HEK293 (cell line): Measurements from ENCODE around the gene GZF1.

Experiments used
- CTCF ChIA-PET: fragments of 350-600 bp; formaldehyde crosslinking; extraction: SDS; loops from one replicate; lab custom pipeline; 2021; ENCODE audit warnings: antibody characterized with exemption; lab: Yijun Ruan, JAX
- POLR2A ChIA-PET: fragments of 300-600 bp; formaldehyde crosslinking; extraction: SDS; loops from one replicate; lab custom pipeline; 2020; ENCODE audit warnings: antibody characterized with exemption, inconsistent platforms; lab: Yijun Ruan, JAX
- H3K27ac ChIP-seq: fragments of 200-500 bp; sonication (Bioruptor generic); 2 replicates; pipeline ENCODE4 v1.5.1; 2014; ENCODE audit warnings: low read depth, low read length, control low read depth, inconsistent platforms; ENCODE audit errors: extremely low read depth
- H3K36me3 ChIP-seq, 2 experiments: fragments of 200-500 bp in 1 of 2; sonication (Bioruptor generic) in 1 of 2; 1 replicate in 1 of 2; 2 replicates in 1 of 2; pipeline ENCODE4 v1.5.1; 2014 to 2017; ENCODE audit warnings: inconsistent platforms in 2 of 2, low read length in 2 of 2; ENCODE audit not compliant: control insufficient read depth in 2 of 2, insufficient read depth in 1 of 2
- H3K4me1 ChIP-seq: fragments of 200-500 bp; sonication (Bioruptor generic); 2 replicates; pipeline ENCODE4 v1.5.1; 2014; ENCODE audit warnings: mild to moderate bottlenecking, low read length, inconsistent platforms; ENCODE audit not compliant: control insufficient read depth, insufficient read depth
- H3K4me3 ChIP-seq: 2 replicates; pipeline ENCODE4 v1.5.1; 2011; ENCODE audit warnings: low read depth, mild to moderate bottlenecking, control low read depth, low read length, moderate library complexity
- H3K9me3 ChIP-seq: fragments of 200-500 bp; sonication (Bioruptor generic); 2 replicates; pipeline ENCODE4 v1.5.1; 2014; ENCODE audit warnings: low read depth, low read length, inconsistent platforms; ENCODE audit not compliant: control insufficient read depth, insufficient read depth
- EGR2 ChIP-seq: fragments of 450-650 bp; formaldehyde crosslinking; IDR thresholded peaks from 2 replicates; pipeline ENCODE4 v1.5.1; 2016; ENCODE audit warnings: low read depth, missing biosample characterization, missing genetic modification characterization
- MZF1 ChIP-seq: fragments of 450-650 bp; formaldehyde crosslinking; IDR thresholded peaks from 2 replicates; pipeline ENCODE4 v1.5.1; 2017; ENCODE audit warnings: missing biosample characterization, missing genetic modification characterization, borderline replicate concordance
- OVOL3 ChIP-seq: fragments of 450-650 bp; formaldehyde crosslinking; IDR thresholded peaks from 2 replicates; pipeline ENCODE4 v1.5.1; 2016; ENCODE audit warnings: missing biosample characterization, missing genetic modification characterization
- SCRT2 ChIP-seq: fragments of 450-650 bp; formaldehyde crosslinking; IDR thresholded peaks from 2 replicates; pipeline ENCODE4 v1.5.1; 2016; ENCODE audit warnings: missing biosample characterization, missing genetic modification characterization
- TCF7L2 ChIP-seq: IDR thresholded peaks from 2 replicates; pipeline ENCODE4 v1.6.1; 2011; ENCODE audit warnings: low read depth, mild to moderate bottlenecking, inconsistent platforms, low read length, moderate library complexity, borderline replicate concordance
- YY2 ChIP-seq: fragments of 450-650 bp; formaldehyde crosslinking; IDR thresholded peaks from 2 replicates; pipeline ENCODE4 v1.5.1; 2016; ENCODE audit warnings: missing biosample characterization, missing genetic modification characterization
- ZNF174 ChIP-seq: fragments of 450-650 bp; formaldehyde crosslinking; IDR thresholded peaks from 2 replicates; pipeline ENCODE4 v1.5.0; 2017; ENCODE audit warnings: missing biosample characterization, mild to moderate bottlenecking, missing genetic modification characterization
- ZNF214 ChIP-seq: fragments of 450-650 bp; formaldehyde crosslinking; IDR thresholded peaks from 2 replicates; pipeline ENCODE4 v1.5.1; 2017; ENCODE audit warnings: missing biosample characterization, mild to moderate bottlenecking, missing genetic modification characterization, borderline replicate concordance
- ZNF223 ChIP-seq: fragments of 450-650 bp; formaldehyde crosslinking; IDR thresholded peaks from 2 replicates; pipeline ENCODE4 v1.5.1; 2016; ENCODE audit warnings: missing biosample characterization, missing genetic modification characterization
- ZNF335 ChIP-seq: fragments of 450-650 bp; formaldehyde crosslinking; conservative IDR thresholded peaks from 2 replicates; pipeline ENCODE4 v1.5.1; 2016; ENCODE audit warnings: missing biosample characterization, missing genetic modification characterization
- ZNF629 ChIP-seq: fragments of 450-650 bp; formaldehyde crosslinking; IDR thresholded peaks from 2 replicates; pipeline ENCODE4 v1.5.1; 2017; ENCODE audit warnings: missing biosample characterization, missing genetic modification characterization
- ZNF654 ChIP-seq: fragments of 450-650 bp; formaldehyde crosslinking; IDR thresholded peaks from 2 replicates; pipeline ENCODE4 v1.5.1; 2016; ENCODE audit warnings: low read depth, missing biosample characterization, missing genetic modification characterization
- TF ChIP-seq, protein P1 (sequence below): fragments of 450-650 bp; IDR thresholded peaks from 2 replicates; pipeline ENCODE4 v1.5.1; 2018; ENCODE audit warnings: missing biosample characterization, mild to moderate bottlenecking, missing genetic modification characterization
- TF ChIP-seq, protein P2 (sequence below): fragments of 450-650 bp; formaldehyde crosslinking; IDR thresholded peaks from 2 replicates; pipeline ENCODE4 v1.5.1; 2016; ENCODE audit warnings: missing biosample characterization, missing genetic modification characterization
- TF ChIP-seq, protein P3 (sequence below): fragments of 450-650 bp; formaldehyde crosslinking; IDR thresholded peaks from 2 replicates; pipeline ENCODE4 v1.5.1; 2016; ENCODE audit warnings: missing biosample characterization, missing genetic modification characterization
- TF ChIP-seq, protein P4 (sequence below): fragments of 450-650 bp; formaldehyde crosslinking; IDR thresholded peaks from 2 replicates; pipeline ENCODE4 v1.5.1; 2016; ENCODE audit warnings: missing biosample characterization, missing genetic modification characterization, borderline replicate concordance

GZF1 gene

DNA sequence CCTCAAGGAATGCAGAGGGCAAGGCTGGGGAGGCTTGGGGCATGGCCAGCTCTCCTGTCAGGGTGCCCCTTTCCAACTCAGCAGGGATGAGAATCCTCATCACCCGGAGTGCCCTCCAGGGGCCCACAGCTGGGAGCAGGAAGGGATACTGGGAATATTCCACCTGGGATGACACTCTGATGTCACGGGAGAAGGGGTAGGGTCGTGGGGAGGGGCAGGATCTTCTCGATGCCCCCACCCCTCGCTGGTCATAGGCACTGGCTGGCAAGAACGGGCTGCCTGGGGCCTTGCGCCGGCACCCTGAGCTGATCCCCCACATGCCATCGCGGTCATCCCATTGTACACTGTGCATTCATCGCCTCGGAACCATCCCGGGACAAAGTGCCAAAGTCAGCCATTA, 22.0 kb upstream of the GZF1 start (continued):
- TF ChIP-seq, protein P1, sequence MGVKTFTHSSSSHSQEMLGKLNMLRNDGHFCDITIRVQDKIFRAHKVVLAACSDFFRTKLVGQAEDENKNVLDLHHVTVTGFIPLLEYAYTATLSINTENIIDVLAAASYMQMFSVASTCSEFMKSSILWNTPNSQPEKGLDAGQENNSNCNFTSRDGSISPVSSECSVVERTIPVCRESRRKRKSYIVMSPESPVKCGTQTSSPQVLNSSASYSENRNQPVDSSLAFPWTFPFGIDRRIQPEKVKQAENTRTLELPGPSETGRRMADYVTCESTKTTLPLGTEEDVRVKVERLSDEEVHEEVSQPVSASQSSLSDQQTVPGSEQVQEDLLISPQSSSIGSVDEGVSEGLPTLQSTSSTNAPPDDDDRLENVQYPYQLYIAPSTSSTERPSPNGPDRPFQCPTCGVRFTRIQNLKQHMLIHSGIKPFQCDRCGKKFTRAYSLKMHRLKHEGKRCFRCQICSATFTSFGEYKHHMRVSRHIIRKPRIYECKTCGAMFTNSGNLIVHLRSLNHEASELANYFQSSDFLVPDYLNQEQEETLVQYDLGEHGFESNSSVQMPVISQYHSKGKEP (tag by site-specific recombination), result no peak
- TF ChIP-seq ZNF223 (tag by site-specific recombination) (no peak), SCRT2 (tag by site-specific recombination) (no peak)
- TF ChIP-seq, protein P2, sequence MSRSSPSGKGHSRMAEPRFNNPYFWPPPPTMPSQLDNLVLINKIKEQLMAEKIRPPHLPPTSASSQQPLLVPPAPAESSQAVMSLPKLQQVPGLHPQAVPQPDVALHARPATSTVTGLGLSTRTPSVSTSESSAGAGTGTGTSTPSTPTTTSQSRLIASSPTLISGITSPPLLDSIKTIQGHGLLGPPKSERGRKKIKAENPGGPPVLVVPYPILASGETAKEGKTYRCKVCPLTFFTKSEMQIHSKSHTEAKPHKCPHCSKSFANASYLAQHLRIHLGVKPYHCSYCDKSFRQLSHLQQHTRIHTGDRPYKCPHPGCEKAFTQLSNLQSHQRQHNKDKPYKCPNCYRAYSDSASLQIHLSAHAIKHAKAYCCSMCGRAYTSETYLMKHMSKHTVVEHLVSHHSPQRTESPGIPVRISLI, result no peak

DNA sequence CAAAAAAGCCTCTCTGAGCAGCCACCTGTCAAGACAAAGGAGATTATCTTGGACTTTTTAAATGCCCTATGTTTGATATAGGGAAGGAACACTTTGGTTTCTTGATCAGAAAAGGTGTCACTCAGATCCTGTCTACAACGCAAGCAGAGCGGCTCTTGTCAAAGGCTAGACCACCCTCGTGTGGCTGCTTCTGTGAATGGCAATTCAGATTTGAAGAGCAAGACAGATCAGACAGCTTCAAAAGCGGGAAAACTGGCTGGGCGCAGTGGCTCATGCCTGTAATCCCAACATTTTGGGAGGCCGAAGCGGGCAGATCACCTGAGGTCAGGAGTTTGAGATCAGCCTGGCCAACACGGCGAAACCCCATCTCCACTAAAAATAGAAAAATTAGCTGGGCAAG, 21.5 kb upstream of the GZF1 start:
- no peak for TF ChIP-seq ZNF629 (tag by site-specific recombination)
- no peak for TF ChIP-seq OVOL3 (tag by site-specific recombination)
- TF ChIP-seq ZNF654 (tag by site-specific recombination), result peak; percentile 82
- TF ChIP-seq ZNF174 (tag by site-specific recombination), result no peak
- no peak for TF ChIP-seq MZF1 (tag by site-specific recombination)
- 0 out of 2 replicates have a peak, but pooled peaks have one; percentile 28 for TF ChIP-seq ZNF335 (tag by site-specific recombination)
- TF ChIP-seq, protein P3, sequence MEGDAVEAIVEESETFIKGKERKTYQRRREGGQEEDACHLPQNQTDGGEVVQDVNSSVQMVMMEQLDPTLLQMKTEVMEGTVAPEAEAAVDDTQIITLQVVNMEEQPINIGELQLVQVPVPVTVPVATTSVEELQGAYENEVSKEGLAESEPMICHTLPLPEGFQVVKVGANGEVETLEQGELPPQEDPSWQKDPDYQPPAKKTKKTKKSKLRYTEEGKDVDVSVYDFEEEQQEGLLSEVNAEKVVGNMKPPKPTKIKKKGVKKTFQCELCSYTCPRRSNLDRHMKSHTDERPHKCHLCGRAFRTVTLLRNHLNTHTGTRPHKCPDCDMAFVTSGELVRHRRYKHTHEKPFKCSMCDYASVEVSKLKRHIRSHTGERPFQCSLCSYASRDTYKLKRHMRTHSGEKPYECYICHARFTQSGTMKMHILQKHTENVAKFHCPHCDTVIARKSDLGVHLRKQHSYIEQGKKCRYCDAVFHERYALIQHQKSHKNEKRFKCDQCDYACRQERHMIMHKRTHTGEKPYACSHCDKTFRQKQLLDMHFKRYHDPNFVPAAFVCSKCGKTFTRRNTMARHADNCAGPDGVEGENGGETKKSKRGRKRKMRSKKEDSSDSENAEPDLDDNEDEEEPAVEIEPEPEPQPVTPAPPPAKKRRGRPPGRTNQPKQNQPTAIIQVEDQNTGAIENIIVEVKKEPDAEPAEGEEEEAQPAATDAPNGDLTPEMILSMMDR (tag by site-specific recombination), result peak; percentile 64
- TF ChIP-seq ZNF214 (tag by site-specific recombination), result no peak
- Histone ChIP-seq H3K36me3 (no peaks in the 10 kb centered on the region), H3K4me3 (no peak overlapping the region), H3K27ac (no peak overlapping the region), H3K4me1 (no peaks in the 10 kb centered on the region), H3K9me3 (no peaks in the 10 kb centered on the region)
- POLR2A ChIA-PET, result interaction anchor here (0.6 to 2.7 kb wide), 3 partner anchors 9 to 1018 kb away, joined by 4 to 10 read pairs (median 5); partner anchors contain the start of gene NXT1
- CTCF ChIA-PET, result interaction anchor here (0.6 to 4.9 kb wide), 29 partner anchors 9 to 1002 kb away, joined by 3 to 57 read pairs (median 5); no protein-coding TSS in a partner anchor

DNA sequence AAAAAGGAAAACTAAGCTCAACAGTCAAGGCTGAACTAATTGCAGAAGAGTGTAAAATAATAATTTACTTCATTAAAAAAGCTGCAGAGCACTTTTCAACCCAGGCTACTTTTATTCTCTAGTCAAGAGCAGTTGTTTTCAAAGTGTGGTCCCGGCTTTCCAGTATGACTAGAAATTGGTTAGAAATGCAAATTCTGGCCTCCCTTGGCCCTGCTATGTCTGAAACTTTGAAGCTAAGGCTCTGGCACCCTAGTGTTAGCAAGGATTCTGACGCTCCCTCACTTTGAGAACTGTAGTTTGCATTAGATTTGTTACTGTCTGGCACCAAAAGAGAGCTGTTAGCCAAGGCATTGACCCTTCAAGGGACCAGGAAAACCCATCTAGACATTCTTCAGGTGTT, 20.9 kb upstream of the GZF1 start:
- Histone ChIP-seq H3K27ac (no peak overlapping the region), H3K9me3 (no peaks in the 10 kb centered on the region), H3K36me3 (no peaks in the 10 kb centered on the region), H3K4me3 (no peak overlapping the region), H3K4me1 (no peaks in the 10 kb centered on the region)
- ChIA-PET POLR2A (interaction anchor here (0.6 to 2.7 kb wide), 4 partner anchors 9 to 1017 kb away, joined by 3 to 10 read pairs (median 4); partner anchors contain the start of gene NXT1), CTCF (interaction anchor here (0.6 to 4.9 kb wide), 28 partner anchors 9 to 1002 kb away, joined by 3 to 57 read pairs (median 5); no protein-coding TSS in a partner anchor)
- TF ChIP-seq TCF7L2, result no peak
- no peak for TF ChIP-seq EGR2
- TF ChIP-seq YY2, result no peak
- TF ChIP-seq, protein P4, sequence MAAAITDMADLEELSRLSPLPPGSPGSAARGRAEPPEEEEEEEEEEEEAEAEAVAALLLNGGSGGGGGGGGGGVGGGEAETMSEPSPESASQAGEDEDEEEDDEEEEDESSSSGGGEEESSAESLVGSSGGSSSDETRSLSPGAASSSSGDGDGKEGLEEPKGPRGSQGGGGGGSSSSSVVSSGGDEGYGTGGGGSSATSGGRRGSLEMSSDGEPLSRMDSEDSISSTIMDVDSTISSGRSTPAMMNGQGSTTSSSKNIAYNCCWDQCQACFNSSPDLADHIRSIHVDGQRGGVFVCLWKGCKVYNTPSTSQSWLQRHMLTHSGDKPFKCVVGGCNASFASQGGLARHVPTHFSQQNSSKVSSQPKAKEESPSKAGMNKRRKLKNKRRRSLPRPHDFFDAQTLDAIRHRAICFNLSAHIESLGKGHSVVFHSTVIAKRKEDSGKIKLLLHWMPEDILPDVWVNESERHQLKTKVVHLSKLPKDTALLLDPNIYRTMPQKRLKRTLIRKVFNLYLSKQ, result no peak
